CD14-positive monocyte (primary cell): Measurements from ENCODE around the gene DEF6. TPM values are rescaled to one million over a fixed set of nuclear protein-coding genes. Genes with fewer than 3 reads are reported as not detected.
"Not testable (repeated sequence)": the region's sequence is repeated elsewhere in the genome, so short reads cannot be mapped to it uniquely, and the experiment has no call there.

ENCODE experiments used
- DNase-seq, 3 donors: peaks; one replicate each; pipeline ENCODE4 v3.0.0-alpha.2; 2011 to 2022
- H2AFZ ChIP-seq: 2 replicates; pipeline ENCODE4 v1.6.0; 2012; ENCODE audit warnings: mild to moderate bottlenecking, low read depth, low read length, inconsistent platforms; ENCODE audit not compliant: insufficient read depth, poor library complexity, severe bottlenecking
- H3K27ac ChIP-seq, 2 donors: 1 replicate in 1 of 2; 2 replicates in 1 of 2; pipeline ENCODE4 v1.5.1; 2012 to 2013; ENCODE audit warnings: low read length in 2 of 2, control low read depth in 1 of 2, inconsistent platforms in 1 of 2, low read depth in 1 of 2, mild to moderate bottlenecking in 1 of 2
- H3K27me3 ChIP-seq, 2 donors: one replicate each; pipeline versions ENCODE4 v1.6.0 to v1.6.1; 2011 to 2013; ENCODE audit warnings: low read length in 2 of 2; ENCODE audit not compliant: control insufficient read depth in 2 of 2, insufficient read depth in 2 of 2
- H3K36me3 ChIP-seq, 2 donors: replicated peaks in 1 of 2; 1 replicate in 1 of 2; 2 replicates in 1 of 2; pipeline versions ENCODE4 v1.5.1 to v1.6.1; 2012 to 2013; ENCODE audit warnings: low read length in 2 of 2, control low read depth in 1 of 2, inconsistent platforms in 1 of 2, mild to moderate bottlenecking in 1 of 2; ENCODE audit not compliant: insufficient read depth in 2 of 2, control insufficient read depth in 1 of 2
- H3K4me1 ChIP-seq, 2 donors: 1 replicate in 1 of 2; 2 replicates in 1 of 2; pipeline versions ENCODE4 v1.5.1 to v1.6.1; 2012 to 2013; ENCODE audit warnings: low read length in 2 of 2, control low read depth in 1 of 2, inconsistent platforms in 1 of 2, mild to moderate bottlenecking in 1 of 2, moderate library complexity in 1 of 2; ENCODE audit not compliant: insufficient read depth in 2 of 2, control insufficient read depth in 1 of 2
- H3K4me2 ChIP-seq: replicated peaks from 2 replicates; pipeline ENCODE3; 2012; ENCODE audit warnings: low read length, moderate library complexity, mild to moderate bottlenecking; ENCODE audit not compliant: poor library complexity, severe bottlenecking; ENCODE audit errors: extremely low read depth
- H3K4me3 ChIP-seq, 3 experiments: fragments of 200-600 bp in 1 of 3; sonication (generic) in 1 of 3; replicated peaks in 1 of 3; 1 replicate in 2 of 3; 2 replicates in 1 of 3; pipeline ENCODE4 v1.5.1; 2011 to 2013; ENCODE audit warnings: low read length in 3 of 3, mild to moderate bottlenecking in 3 of 3, control low read depth in 2 of 3, low read depth in 2 of 3, inconsistent platforms in 1 of 3, moderate library complexity in 1 of 3
- H3K79me2 ChIP-seq: 2 replicates; pipeline ENCODE4 v1.6.0; 2012; ENCODE audit warnings: mild to moderate bottlenecking, control low read depth, inconsistent platforms, low read length, moderate library complexity; ENCODE audit not compliant: insufficient read depth
- H3K9ac ChIP-seq: 2 replicates; pipeline ENCODE4 v1.6.0; 2017; ENCODE audit warnings: low read length, mild to moderate bottlenecking; ENCODE audit not compliant: insufficient read depth, poor library complexity, severe bottlenecking
- H3K9me3 ChIP-seq, 2 donors: replicated peaks in 1 of 2; 1 replicate in 1 of 2; 2 replicates in 1 of 2; pipeline versions ENCODE4 v1.5.1 to v1.6.1; 2012 to 2013; ENCODE audit warnings: low read length in 2 of 2, control low read depth in 1 of 2; ENCODE audit not compliant: control insufficient read depth in 1 of 2, insufficient read depth in 1 of 2
- H4K20me1 ChIP-seq: 2 replicates; pipeline ENCODE4 v1.6.0; 2012; ENCODE audit warnings: mild to moderate bottlenecking, low read length, control low read depth, moderate library complexity; ENCODE audit not compliant: insufficient read depth
- H3K27ac Mint-ChIP-seq, 7 donors: one replicate each; pipeline ENCODE4 v1.8.0; 2020; ENCODE audit warnings: mild to moderate bottlenecking in 7 of 7, mixed read lengths in 7 of 7, moderate library complexity in 6 of 7, inconsistent platforms in 2 of 7
- H3K27me3 Mint-ChIP-seq, 3 donors: one replicate each; pipeline ENCODE4 v1.8.0; 2021 to 2022; ENCODE audit warnings: low read depth in 3 of 3, mild to moderate bottlenecking in 3 of 3, mixed read lengths in 3 of 3, moderate library complexity in 3 of 3, inconsistent platforms in 1 of 3
- H3K36me3 Mint-ChIP-seq, 2 donors: one replicate each; pipeline ENCODE4 v1.8.0; 2020; ENCODE audit warnings: mixed read lengths in 2 of 2, inconsistent platforms in 1 of 2, mild to moderate bottlenecking in 1 of 2
- H3K4me1 Mint-ChIP-seq: one replicate; pipeline ENCODE4 v1.8.0; 2020; ENCODE audit warnings: mild to moderate bottlenecking, mixed read lengths
- H3K4me3 Mint-ChIP-seq, 2 donors: one replicate each; pipeline ENCODE4 v1.8.0; 2020; ENCODE audit warnings: mild to moderate bottlenecking in 2 of 2, mixed read lengths in 2 of 2, moderate library complexity in 1 of 2
- H3K9me3 Mint-ChIP-seq, 7 donors: one replicate each; pipeline ENCODE4 v1.8.0; 2020 to 2022; ENCODE audit warnings: mixed read lengths in 7 of 7, mild to moderate bottlenecking in 6 of 7, moderate library complexity in 6 of 7, inconsistent platforms in 2 of 7
- WGBS: methylation state at CpG from one replicate; pipeline ENCODE4 v1.1.5; 2013; ENCODE audit warnings: missing lambda C conversion rate; ENCODE audit not compliant: insufficient coverage; 5-methylcytosine and 5-hydroxymethylcytosine counted together
- intact Hi-C, 2 donors: fragments of 100-400 bp; cut with micrococcal nuclease; formaldehyde crosslinking; loops; one replicate each; pipeline versions ENCODE4 v1.15.0 to v1.15.1; 2023
- polyA plus RNA-seq, 3 donors: library from polyadenylated mRNA; depleted of rRNA in 1 of 3; unstranded in 2 of 3; stranded (reverse) in 1 of 3; fragments of 300-500 nt in 2 of 3; fragments of >200 nt in 1 of 3; fragmentation: Illumina TruSeq in 2 of 3; gene quantifications; 1 replicate in 2 of 3; 2 replicates in 1 of 3; pipeline ENCODE4 v1.2.3, GENCODE V29; 2012 to 2021
- TF ChIP-seq, protein P1 (sequence below): fragments of 200-600 bp; IDR thresholded peaks from one replicate; pipeline ENCODE4 v1.8.0; 2022; ENCODE audit warnings: antibody characterized with exemption, mild to moderate bottlenecking

The DEF6 gene
- polyA plus RNA-seq, 3 donors = 41.2 to 110 (median 59.3) TPM

DNA sequence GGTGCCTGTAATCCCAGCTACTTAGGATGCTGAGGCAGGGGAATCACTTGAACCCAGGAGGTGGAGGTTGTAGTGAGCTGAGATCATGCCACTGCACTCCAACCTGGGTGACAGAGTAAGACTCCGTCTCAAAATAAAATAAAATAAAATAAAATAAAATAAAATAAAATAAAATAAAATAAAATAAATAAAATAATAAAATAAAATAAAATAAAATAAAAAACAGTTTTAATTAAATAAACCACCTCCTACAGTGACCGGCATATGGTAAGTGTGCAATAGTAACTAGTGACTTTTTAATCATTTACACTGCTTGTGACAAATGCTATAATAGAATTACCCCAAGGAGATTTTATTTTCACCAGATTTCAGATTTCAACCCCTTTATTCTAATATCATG, 10.9 kb downstream of the DEF6 start:
- H3K27ac ChIP-seq, H3K9me3 ChIP-seq, H3K9me3 Mint-ChIP-seq, H3K4me3 ChIP-seq, H3K9ac ChIP-seq, H2AFZ ChIP-seq, H3K4me2 ChIP-seq, intact Hi-C loops, DNase-seq, H3K27me3 ChIP-seq, H3K27me3 Mint-ChIP-seq, H3K4me3 Mint-ChIP-seq: not testable (repeated sequence)
- peaks cover 50 to 81% of the 10 kb centered on the region in 2 donors for H3K36me3 Mint-ChIP-seq
- Histone ChIP-seq H4K20me1 (peaks cover 38% of the 10 kb centered on the region), H3K36me3 (peaks cover 21 to 57% of the 10 kb centered on the region in 2 donors), H3K4me1 (peaks cover 46 to 47% of the 10 kb centered on the region in 2 donors), H3K79me2 (peaks cover 73% of the 10 kb centered on the region)
- H3K27ac Mint-ChIP-seq = peak overlapping the region in 1 of 7 donors; percentile 50
- no CpG with 5 or more reads among the region's 2 CpGs for WGBS
- peaks cover 53% of the 10 kb centered on the region for H3K4me1 Mint-ChIP-seq

DNA sequence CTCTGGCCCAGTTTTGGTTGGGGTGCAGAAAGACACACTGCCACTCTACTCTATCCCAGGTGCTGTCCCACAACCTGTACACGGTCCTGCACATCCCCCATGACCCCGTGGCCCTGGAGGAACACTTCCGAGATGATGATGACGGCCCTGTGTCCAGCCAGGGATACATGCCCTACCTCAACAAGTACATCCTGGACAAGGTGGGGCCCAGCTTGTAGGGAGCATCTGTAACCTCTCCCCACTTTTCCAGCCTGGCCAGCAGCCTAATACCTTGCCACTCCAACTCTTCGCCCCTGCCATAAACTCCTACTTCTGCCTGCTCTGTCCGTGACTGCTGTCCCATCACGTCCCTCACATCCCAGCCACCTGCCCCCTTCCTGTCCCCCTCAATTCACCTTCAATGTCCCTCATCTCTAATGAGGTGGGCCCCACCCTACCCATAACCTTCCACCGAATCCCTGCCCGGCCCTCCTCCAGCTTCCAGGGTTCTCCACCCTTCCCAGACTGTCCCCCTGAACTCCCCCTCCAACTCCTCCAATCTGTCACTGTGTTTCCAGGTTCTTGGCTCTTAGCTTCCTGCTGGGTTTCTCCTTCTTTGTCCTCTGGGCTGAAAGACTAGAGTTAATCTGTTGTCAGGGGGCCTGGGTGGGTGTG, 12.1 kb downstream of the DEF6 start:
- peaks cover 42 to 48% of the 10 kb centered on the region in 2 donors for H3K4me1 ChIP-seq
- peak overlapping the region; percentile 11 to 81 for H3K27ac ChIP-seq
- no peaks in the 10 kb centered on the region for H3K27me3 ChIP-seq
- H3K9me3 ChIP-seq = no peaks in the 10 kb centered on the region
- H3K4me3 Mint-ChIP-seq = no peak overlapping the region
- H3K4me2 ChIP-seq = no peak overlapping the region
- H3K9me3 Mint-ChIP-seq = no peaks in the 10 kb centered on the region
- H3K36me3 ChIP-seq = peaks cover 21 to 50% of the 10 kb centered on the region in 2 donors
- peaks cover 48% of the 10 kb centered on the region for H4K20me1 ChIP-seq
- H3K4me3 ChIP-seq = no peak overlapping the region
- no peak overlapping the region for H3K9ac ChIP-seq
- H3K79me2 ChIP-seq = peaks cover 71% of the 10 kb centered on the region
- intact Hi-C loops = no loop called here
- 95% methylated on average over 9 of the region's 9 CpGs for WGBS
- peaks cover 0 to 2% (median 0%) of the 10 kb centered on the region in 3 donors for H3K27me3 Mint-ChIP-seq
- peaks cover 52% of the 10 kb centered on the region for H3K4me1 Mint-ChIP-seq
- H3K27ac Mint-ChIP-seq = peak overlapping the region; percentile 25 to 96 (median 76)
- peaks cover 48 to 81% of the 10 kb centered on the region in 2 donors for H3K36me3 Mint-ChIP-seq
- no peak for DNase-seq
- no peak overlapping the region for H2AFZ ChIP-seq
- TF ChIP-seq, protein P1, sequence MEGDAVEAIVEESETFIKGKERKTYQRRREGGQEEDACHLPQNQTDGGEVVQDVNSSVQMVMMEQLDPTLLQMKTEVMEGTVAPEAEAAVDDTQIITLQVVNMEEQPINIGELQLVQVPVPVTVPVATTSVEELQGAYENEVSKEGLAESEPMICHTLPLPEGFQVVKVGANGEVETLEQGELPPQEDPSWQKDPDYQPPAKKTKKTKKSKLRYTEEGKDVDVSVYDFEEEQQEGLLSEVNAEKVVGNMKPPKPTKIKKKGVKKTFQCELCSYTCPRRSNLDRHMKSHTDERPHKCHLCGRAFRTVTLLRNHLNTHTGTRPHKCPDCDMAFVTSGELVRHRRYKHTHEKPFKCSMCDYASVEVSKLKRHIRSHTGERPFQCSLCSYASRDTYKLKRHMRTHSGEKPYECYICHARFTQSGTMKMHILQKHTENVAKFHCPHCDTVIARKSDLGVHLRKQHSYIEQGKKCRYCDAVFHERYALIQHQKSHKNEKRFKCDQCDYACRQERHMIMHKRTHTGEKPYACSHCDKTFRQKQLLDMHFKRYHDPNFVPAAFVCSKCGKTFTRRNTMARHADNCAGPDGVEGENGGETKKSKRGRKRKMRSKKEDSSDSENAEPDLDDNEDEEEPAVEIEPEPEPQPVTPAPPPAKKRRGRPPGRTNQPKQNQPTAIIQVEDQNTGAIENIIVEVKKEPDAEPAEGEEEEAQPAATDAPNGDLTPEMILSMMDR = no peak
